ENCODE measurements around the gene HSD3B7. TPM values are rescaled to one million over a fixed set of nuclear protein-coding genes. Genes with fewer than 3 reads are reported as not detected.
A peak's percentile ranks its signal among the peaks of the same experiment; 100 is the strongest.
"Not testable (repeated sequence)": the region's sequence is repeated elsewhere in the genome, so short reads cannot be mapped to it uniquely, and the experiment has no call there.

HSD3B7 gene
- total RNA-seq, 2 donors from 2014 or later: 8.8 TPM

DNA sequence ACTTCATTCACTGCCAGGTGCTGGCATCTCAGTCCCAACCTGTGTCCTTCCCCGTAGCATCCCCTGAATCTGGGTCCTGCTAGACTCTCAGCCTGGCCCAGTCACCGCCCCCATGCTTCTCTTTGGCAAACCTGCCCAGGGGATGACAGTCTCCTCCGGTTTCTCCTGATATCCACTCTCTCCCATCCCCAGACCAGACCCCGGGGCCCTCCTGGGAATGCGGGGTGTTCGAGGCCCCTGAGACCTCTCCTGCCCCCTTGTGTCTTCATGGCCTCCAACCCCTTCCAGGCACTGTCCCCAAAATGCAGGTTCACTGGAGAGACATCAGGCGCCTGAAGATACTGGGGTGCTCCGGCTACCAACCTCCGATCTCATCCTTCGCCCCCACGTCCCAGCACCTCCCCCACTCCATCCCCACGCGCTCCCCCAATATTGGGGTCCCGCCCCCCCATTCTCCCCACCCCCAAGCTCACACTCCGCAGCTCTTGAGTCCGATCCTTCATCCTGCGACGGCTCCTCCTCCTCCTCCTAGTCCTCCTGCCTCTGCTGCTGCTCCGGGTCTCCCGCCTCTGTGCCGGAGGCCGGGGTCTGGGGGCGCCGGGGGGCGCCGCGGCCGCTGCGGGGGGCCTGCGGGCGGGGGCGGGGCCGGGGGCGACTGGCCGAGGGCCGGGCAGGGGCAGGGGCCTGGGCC lies 25.0 kb downstream of the HSD3B7 start:
- Mint-ChIP-seq H3K36me3 (ENCODE audit: low read depth) (no peaks in the 10 kb centered on the region), H3K9me3 (no peaks in the 10 kb centered on the region), H3K4me1 (peaks cover 4% of the 10 kb centered on the region), H3K27me3 (peaks cover 28% of the 10 kb centered on the region), H3K27ac (peak overlapping the region; percentile 26), H3K4me3 (peak overlapping the region; percentile 47)
- no peak for ATAC-seq (replicated peaks)

DNA sequence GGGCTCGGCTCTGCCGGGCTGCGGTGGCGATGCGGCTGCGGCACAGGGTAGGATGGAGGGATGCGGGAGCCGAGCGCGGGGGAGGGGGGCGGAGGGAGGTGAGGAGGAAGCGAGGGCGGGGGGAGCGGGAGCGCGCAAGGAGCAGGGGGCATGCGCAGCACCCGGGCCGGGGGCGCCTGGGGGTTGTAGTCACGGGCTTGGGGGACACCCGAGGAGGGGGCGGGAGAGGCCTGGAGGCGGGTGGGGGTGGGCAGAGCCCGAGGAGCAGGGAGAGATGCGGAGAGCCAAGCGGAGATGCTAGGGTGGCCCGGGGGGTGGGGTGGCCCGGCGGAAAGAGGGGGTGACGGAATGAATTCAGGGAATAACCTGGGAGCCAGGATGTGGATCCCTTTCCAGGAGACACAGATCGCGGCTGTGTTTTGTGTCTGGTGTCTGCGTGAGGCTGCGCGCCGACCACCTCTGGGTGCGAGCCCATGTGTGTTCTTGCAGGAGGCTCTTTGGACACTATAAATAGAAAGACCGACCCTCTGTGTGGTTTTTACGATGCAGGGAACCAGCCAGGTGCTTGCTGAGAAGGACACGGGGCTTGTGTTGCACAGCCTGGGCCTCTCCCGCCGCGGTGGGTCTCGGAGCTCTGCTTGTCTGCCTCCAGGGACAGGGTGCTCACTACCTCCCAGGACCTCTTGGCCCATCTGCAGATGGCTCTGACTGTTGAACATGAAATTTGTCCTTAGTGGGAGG lies 25.7 kb downstream of the HSD3B7 start, which contains the start of gene STX1B:
Gene STX1B (minus strand): TSS at position 54 of the 741 bp plus-strand sequence. CDS start 242 bp downstream, outside the sequence.
- no peaks in the 10 kb centered on the region for H3K9me3 Mint-ChIP-seq
- peak within 1 kb of the TSS; percentile 26 for H3K27ac Mint-ChIP-seq
- H3K36me3 Mint-ChIP-seq (ENCODE audit: low read depth): no peaks in the 10 kb centered on the region
- peak; percentile 35 for ATAC-seq (replicated peaks)
- peaks cover 4% of the 10 kb centered on the region for H3K4me1 Mint-ChIP-seq
- peak within 1 kb of the TSS; percentile 47 for H3K4me3 Mint-ChIP-seq
- H3K27me3 Mint-ChIP-seq: peaks cover 30% of the 10 kb centered on the region

DNA sequence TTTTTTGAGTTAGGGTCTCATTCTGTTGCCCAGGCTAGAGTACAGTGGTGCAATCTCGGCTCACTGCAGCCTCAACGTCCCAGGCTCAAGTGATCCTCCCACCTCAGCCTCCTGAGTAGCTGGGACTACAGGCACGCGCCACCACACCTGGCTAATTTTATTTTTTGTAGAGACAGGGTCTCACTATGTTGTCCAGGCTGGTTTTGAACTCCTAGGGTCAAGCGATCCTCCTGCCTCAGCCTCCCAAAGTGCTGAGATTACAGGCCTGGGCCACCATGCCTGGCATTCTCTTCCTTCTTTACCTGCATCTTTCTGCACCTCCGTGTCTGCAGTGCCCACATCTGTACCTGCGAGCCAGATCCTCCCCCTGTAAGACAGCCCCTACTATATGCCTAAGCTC lies 26.8 kb downstream of the HSD3B7 start:
- not testable (repeated sequence) for H3K36me3 Mint-ChIP-seq (ENCODE audit: low read depth); H3K9me3 Mint-ChIP-seq; H3K4me1 Mint-ChIP-seq; ATAC-seq (replicated peaks)
- Mint-ChIP-seq H3K27me3 (peaks cover 30% of the 10 kb centered on the region), H3K4me3 (peak overlapping the region; percentile 47), H3K27ac (peak overlapping the region; percentile 32)

DNA sequence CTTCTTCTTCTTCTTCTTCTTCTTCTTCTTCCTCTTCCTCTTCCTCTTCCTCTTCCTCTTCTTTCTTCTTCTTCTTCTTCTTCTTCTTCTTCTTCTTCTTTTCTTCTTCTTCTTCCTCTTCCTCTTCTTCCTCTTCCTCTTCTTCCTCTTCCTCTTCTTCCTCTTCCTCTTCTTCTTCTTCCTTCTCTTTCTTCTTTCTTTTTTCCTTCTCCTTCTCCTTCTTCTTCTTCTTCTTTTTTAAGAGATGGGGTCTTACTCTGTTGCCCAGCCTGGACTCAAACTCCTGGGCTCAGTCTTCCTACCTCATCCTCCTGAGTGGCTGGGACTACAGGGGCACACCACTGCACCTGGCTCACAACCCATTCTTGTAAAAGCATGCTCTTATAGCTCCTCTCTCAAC lies 28.3 kb downstream of the HSD3B7 start:
- peaks cover 30% of the 10 kb centered on the region for H3K27me3 Mint-ChIP-seq
- not testable (repeated sequence) for H3K36me3 Mint-ChIP-seq (ENCODE audit: low read depth); H3K4me3 Mint-ChIP-seq; H3K9me3 Mint-ChIP-seq; ATAC-seq (replicated peaks); H3K27ac Mint-ChIP-seq; H3K4me1 Mint-ChIP-seq

DNA sequence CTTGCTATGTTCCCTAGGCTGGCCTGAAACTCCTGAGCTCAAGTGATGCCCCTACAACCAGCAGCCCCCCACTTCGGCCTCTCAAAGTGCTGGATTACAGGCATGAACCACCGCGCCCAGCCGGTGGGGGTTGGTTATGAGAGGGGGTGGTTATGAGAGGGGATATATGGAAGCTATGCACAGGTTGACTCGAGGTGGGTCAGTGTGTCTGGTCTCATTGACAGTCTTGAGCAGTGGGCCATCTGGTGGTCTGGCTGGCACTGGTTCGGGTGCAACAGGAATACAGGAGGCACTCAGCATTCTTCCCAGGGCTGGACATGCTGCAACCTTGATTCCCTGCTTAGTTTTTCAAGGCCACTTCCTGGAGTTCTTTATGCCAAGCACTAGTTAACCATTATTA lies 31.0 kb downstream of the HSD3B7 start:
- Mint-ChIP-seq H3K27me3 (peaks cover 27% of the 10 kb centered on the region), H3K4me3 (no peak overlapping the region), H3K4me1 (peaks cover 4% of the 10 kb centered on the region), H3K27ac (no peak overlapping the region), H3K36me3 (ENCODE audit: low read depth) (no peaks in the 10 kb centered on the region), H3K9me3 (no peaks in the 10 kb centered on the region)
- ATAC-seq (replicated peaks): no peak

DNA sequence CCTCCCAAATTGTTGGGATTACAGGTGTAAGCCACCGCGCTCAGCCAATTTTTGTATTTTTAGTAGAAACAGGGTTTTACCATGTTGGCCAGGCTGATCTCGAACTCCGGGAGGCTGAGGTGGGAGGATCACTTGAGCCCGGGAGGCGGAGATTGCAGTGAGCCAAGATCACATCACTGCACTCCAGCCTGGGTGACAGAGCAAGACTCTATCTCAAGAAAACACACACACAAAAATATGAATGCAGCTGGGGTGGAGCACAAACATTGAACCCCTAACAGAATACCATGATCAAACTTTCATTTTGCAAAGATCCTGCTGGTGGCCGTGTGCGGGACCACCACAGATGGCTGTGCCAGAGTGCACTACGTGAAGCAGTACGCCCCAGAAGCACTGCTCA lies 32.7 kb downstream of the HSD3B7 start:
- H3K4me1 Mint-ChIP-seq; H3K27ac Mint-ChIP-seq; H3K9me3 Mint-ChIP-seq; H3K36me3 Mint-ChIP-seq (ENCODE audit: low read depth); ATAC-seq (replicated peaks); H3K4me3 Mint-ChIP-seq: not testable (repeated sequence)
- H3K27me3 Mint-ChIP-seq: peaks cover 15% of the 10 kb centered on the region

DNA sequence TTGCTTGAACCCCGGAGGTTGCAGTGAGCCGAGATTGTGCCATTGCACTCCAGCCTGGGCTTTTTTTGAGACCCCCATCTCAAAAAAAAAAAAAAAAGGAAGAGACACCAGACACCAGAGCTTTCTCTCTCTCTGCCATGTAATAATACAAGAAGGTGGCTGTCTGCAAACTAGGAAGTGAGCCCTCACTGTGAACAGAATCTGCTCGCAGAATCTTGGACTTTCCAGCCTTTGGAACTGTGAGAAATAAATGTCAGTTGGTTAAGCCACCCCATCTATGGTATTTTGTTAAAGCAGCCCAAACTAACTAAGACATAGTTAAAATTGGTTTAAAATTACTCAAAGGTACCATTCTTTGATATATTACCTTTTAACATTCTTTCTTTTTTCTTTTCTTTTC lies 35.5 kb downstream of the HSD3B7 start:
- Mint-ChIP-seq H3K36me3 (ENCODE audit: low read depth) (no peaks in the 10 kb centered on the region), H3K4me3 (no peak overlapping the region), H3K4me1 (no peaks in the 10 kb centered on the region), H3K27me3 (no peaks in the 10 kb centered on the region), H3K9me3 (no peaks in the 10 kb centered on the region), H3K27ac (no peak overlapping the region)
- ATAC-seq (replicated peaks): no peak

DNA sequence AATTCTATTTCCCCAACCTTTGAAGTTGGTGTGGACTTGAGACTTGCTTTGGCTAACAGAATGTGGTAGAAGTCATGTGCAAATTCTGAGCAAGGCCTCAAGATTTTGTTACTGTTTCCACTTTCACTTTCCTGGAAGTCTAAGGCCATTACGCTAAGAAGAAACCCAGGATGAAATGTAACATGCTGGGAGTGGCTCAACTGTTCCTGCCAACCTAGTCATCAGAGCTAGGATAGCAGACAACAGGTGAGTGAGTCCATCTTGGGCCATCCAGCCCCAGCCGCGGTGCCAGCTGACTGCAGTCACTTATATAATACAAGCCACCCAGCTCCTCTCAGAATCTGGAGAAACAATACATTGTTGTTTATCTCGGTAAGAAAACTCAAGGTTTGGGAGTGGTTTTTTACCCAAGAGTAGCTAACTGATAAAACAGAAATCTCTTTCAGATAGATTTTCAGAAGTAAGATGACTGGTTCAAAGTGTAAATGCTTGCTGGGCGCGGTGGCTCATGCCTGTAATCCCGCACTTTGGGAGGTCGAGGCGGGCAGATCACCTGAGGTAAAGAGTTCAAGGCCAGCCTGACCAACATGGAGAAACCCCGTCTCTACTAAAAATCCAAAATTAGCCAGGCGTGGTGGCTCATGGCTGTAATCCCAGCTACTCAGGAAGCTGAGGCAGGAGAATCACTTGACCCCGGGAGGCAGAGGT lies 37.7 kb downstream of the HSD3B7 start:
- H3K27ac Mint-ChIP-seq: no peak overlapping the region

DNA sequence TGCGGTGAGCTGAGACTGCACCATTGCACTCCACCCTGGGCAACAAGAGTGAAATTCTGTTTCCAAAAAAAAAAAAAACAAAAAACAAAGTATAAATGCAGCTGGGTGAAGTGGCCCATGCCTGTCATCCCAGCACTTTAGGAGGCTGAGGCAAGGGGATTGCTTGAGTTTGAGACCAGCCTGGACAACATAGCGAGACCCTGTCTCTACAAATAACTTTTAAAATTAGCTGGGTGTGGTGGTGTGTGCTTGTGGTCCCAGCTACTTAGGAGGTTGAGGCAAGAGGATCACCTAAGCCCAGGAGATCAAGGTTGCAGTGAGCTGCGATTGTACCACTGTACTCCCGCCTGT lies 38.2 kb downstream of the HSD3B7 start:
- no peaks in the 10 kb centered on the region for H3K9me3 Mint-ChIP-seq
- no peaks in the 10 kb centered on the region for H3K4me1 Mint-ChIP-seq
- no peaks in the 10 kb centered on the region for H3K27me3 Mint-ChIP-seq
- no peak overlapping the region for H3K4me3 Mint-ChIP-seq
- no peak overlapping the region for H3K27ac Mint-ChIP-seq
- H3K36me3 Mint-ChIP-seq (ENCODE audit: low read depth): no peaks in the 10 kb centered on the region
- no peak for ATAC-seq (replicated peaks)

More for the DNA sequence above, 37.7 kb downstream of the HSD3B7 start:
- no peak overlapping the region for H3K4me3 Mint-ChIP-seq
- no peaks in the 10 kb centered on the region for H3K4me1 Mint-ChIP-seq
- H3K27me3 Mint-ChIP-seq: no peaks in the 10 kb centered on the region
- no peaks in the 10 kb centered on the region for H3K36me3 Mint-ChIP-seq (ENCODE audit: low read depth)
- no peaks in the 10 kb centered on the region for H3K9me3 Mint-ChIP-seq
- no peak for ATAC-seq (replicated peaks)

DNA sequence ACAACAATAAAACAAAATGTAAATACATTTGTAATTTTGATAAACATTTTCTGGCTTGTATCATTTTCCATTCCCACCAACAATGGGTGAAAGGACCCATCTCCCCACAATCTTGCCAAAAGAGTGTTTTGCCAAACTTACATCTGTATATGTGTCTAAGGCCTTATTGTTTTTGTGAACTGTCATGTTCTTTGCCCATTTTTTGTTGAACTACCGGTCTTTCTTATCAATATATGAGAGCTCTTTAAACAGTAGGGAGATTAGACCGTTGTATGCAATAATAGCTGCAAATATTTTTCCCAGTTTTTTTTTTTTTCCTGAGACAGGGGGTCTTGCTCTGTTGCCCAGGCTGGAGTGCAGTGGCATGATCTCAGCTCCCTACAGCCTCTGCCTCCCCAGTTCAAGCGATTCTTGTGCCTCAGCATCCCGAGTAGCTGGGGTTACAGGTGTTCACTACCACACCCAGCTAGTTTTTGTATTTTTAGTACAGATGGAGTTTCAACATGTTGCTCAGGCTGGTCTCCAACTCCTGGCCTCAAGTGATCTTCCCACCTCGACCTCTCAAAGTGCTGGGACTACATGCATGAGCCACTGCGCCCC lies 38.7 kb downstream of the HSD3B7 start:
- no peak overlapping the region for H3K4me3 Mint-ChIP-seq

DNA sequence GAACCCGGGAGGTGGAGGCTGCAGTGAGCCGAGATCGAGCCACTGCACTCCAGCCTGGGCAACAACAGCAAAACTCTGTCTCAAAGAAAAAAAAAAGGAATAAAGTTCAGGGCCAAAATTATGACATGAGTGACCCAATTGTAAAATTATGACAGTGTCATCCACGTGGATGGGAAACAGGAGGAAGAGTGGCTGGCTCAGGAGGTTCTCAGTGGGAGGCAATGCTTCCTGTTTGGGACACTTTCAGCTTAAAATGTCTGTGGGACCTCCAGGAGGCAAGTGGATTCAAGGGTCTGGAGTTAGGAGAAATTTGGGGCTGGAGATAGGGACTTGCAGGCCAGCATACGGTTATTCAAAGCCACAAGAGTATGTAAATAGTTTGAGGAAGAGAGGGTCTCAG lies 40.3 kb downstream of the HSD3B7 start:
- H3K4me1 Mint-ChIP-seq: no peaks in the 10 kb centered on the region
- H3K27ac Mint-ChIP-seq: no peak overlapping the region
- no peaks in the 10 kb centered on the region for H3K27me3 Mint-ChIP-seq
- no peak for ATAC-seq (replicated peaks)
- H3K36me3 Mint-ChIP-seq (ENCODE audit: low read depth): no peaks in the 10 kb centered on the region
- no peak overlapping the region for H3K4me3 Mint-ChIP-seq
- no peaks in the 10 kb centered on the region for H3K9me3 Mint-ChIP-seq

More for the DNA sequence above, 38.7 kb downstream of the HSD3B7 start:
- no peaks in the 10 kb centered on the region for H3K27me3 Mint-ChIP-seq
- H3K36me3 Mint-ChIP-seq (ENCODE audit: low read depth): no peaks in the 10 kb centered on the region
- H3K4me1 Mint-ChIP-seq: no peaks in the 10 kb centered on the region
- no peak for ATAC-seq (replicated peaks)
- H3K27ac Mint-ChIP-seq: no peak overlapping the region
- H3K9me3 Mint-ChIP-seq: no peaks in the 10 kb centered on the region

DNA sequence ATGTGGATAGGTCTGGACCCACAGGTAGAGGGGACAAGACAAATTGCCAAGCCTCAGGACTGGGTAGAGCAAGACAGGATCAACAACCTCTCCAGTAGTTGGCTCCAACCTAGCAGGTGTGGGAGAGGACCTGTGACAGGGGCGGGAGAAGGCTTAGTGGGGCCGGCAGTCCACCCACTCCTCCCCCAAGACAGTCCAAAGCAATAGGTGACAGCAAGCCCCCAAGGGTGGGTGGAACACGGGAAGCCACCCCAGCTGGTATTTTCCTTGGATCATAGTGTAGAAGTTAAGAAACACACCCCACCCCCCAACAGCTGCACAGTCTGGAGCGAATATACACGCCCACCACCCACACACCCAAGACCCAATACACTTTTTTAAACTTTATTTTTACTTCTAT lies 44.3 kb downstream of the HSD3B7 start:
- ATAC-seq (replicated peaks): no peak
- H3K9me3 Mint-ChIP-seq: no peaks in the 10 kb centered on the region
- H3K36me3 Mint-ChIP-seq (ENCODE audit: low read depth): peaks cover 18% of the 10 kb centered on the region
- no peaks in the 10 kb centered on the region for H3K4me1 Mint-ChIP-seq
- H3K4me3 Mint-ChIP-seq: no peak overlapping the region
- no peaks in the 10 kb centered on the region for H3K27me3 Mint-ChIP-seq
- no peak overlapping the region for H3K27ac Mint-ChIP-seq

DNA sequence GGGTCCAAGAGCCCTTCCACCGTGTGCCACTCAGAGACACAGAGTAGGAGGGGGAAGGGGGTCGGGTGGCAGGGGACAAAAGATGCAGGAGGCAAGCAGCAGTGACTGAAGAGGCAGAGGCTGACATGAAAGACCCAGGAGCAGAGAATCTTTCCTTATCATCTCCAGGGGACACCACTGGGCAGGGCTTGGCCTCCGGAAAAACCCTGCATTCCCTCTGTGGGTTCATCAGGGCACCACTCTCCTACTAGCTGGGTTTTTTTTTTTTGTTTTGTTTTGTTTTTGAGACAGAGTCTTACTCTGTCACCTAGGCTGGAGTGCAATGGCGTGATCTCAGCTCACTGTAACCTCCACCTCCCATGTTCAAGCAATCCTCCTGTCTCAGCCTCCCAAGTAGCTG lies 46.3 kb downstream of the HSD3B7 start:
- Mint-ChIP-seq H3K27ac (no peak overlapping the region), H3K36me3 (ENCODE audit: low read depth) (peaks cover 38% of the 10 kb centered on the region), H3K9me3 (no peaks in the 10 kb centered on the region), H3K4me1 (no peaks in the 10 kb centered on the region), H3K4me3 (peak overlapping the region; percentile 89), H3K27me3 (no peaks in the 10 kb centered on the region)
- ATAC-seq (replicated peaks): no peak
